GM13976 (cell line): ENCODE measurements around the gene RPS21.

Experiments used
- DNase-seq: peaks from one replicate; pipeline ENCODE4 v3.0.0; 2012; ENCODE audit warnings: low spot score
- CTCF ChIP-seq: IDR thresholded peaks from 2 replicates; pipeline ENCODE4 v1.5.1; 2012; ENCODE audit warnings: borderline replicate concordance, mild to moderate bottlenecking; ENCODE audit not compliant: insufficient read depth; ENCODE audit errors: extremely low read depth, missing control alignments, control extremely low read depth
- in situ Hi-C: fragments of 300-500 bp; cut with MboI; formaldehyde crosslinking; loops from one replicate; pipeline ENCODE4 v1.12.0; 2022; ENCODE audit warnings: low sequenced_read_pairs, mixed read lengths, inconsistent platforms; ENCODE audit not compliant: unreplicated experiment

The RPS21 gene

GRCh38 chr20:62376112-62377063 lies 10.5 kb upstream of the RPS21 start:
- in situ Hi-C loops = no loop called here

GRCh38 chr20:62377064-62377461 lies 9.8 kb upstream of the RPS21 start:
- TF ChIP-seq CTCF = no peak

More at GRCh38 chr20:62376112-62377063, 10.5 kb upstream of the RPS21 start:
- no peak for TF ChIP-seq CTCF
- DNase-seq = no peak

GRCh38 chr20:62377615-62378178 lies 9.2 kb upstream of the RPS21 start:
- no peak for DNase-seq
- no peak for TF ChIP-seq CTCF
- in situ Hi-C loops = no loop called here

More at GRCh38 chr20:62377064-62377461, 9.8 kb upstream of the RPS21 start:
- DNase-seq = no peak
- in situ Hi-C loops = no loop called here

- no peak for DNase-seq
- TF ChIP-seq CTCF = no peak
- in situ Hi-C loops = no loop called here
Observed at GRCh38 chr20:62378215-62378614, 8.7 kb upstream of the RPS21 start.

- in situ Hi-C loops = loop anchor here (10.0 kb wide), 1 partner anchor 76 kb away; the partner anchor contains the start of gene ADRM1
- TF ChIP-seq CTCF = no peak
- DNase-seq = no peak
Observed at GRCh38 chr20:62381202-62381797, 5.6 kb upstream of the RPS21 start.

GRCh38 chr20:62381842-62382241 lies 5.1 kb upstream of the RPS21 start:
- in situ Hi-C loops = loop anchor here (10.0 kb wide), 1 partner anchor 77 kb away; the partner anchor contains the start of gene ADRM1
- no peak for TF ChIP-seq CTCF
- no peak for DNase-seq
